Measurements from ENCODE around the gene PNPLA7.

DNA sequence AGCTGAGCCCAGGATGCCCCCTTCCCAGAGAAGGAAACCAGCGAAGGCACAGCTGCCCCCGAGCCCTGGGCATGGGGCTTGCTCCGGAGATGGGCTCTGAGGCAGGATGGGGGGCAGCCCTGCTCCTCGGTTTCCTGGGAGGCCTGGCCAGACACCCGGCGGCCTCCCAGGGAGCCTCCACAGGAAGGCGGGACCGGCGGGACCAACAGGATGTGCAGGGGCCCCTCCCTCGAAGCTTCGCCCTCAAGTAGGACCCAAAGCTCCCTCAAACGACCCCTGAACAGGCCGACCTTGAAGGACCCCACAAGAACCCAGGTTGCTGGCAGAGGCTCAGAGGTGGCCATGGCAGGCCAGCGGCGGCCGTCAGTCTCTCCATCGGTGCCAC lies 138.9 kb downstream of the PNPLA7 start:
- TF ChIP-seq POLR2A (IDR thresholded peaks at IDR 0.05) (no peak), CTCF (IDR thresholded peaks at IDR 0.05) (no peak)

Measured in thyroid gland (tissue), 4 donors.